ENCODE measurements around the gene MYADML2.
A peak's percentile ranks its signal among the peaks of the same experiment; 100 is the strongest.
"Not testable (repeated sequence)": the region's sequence is repeated elsewhere in the genome, so short reads cannot be mapped to it uniquely, and the experiment has no call there.

MYADML2 gene

DNA sequence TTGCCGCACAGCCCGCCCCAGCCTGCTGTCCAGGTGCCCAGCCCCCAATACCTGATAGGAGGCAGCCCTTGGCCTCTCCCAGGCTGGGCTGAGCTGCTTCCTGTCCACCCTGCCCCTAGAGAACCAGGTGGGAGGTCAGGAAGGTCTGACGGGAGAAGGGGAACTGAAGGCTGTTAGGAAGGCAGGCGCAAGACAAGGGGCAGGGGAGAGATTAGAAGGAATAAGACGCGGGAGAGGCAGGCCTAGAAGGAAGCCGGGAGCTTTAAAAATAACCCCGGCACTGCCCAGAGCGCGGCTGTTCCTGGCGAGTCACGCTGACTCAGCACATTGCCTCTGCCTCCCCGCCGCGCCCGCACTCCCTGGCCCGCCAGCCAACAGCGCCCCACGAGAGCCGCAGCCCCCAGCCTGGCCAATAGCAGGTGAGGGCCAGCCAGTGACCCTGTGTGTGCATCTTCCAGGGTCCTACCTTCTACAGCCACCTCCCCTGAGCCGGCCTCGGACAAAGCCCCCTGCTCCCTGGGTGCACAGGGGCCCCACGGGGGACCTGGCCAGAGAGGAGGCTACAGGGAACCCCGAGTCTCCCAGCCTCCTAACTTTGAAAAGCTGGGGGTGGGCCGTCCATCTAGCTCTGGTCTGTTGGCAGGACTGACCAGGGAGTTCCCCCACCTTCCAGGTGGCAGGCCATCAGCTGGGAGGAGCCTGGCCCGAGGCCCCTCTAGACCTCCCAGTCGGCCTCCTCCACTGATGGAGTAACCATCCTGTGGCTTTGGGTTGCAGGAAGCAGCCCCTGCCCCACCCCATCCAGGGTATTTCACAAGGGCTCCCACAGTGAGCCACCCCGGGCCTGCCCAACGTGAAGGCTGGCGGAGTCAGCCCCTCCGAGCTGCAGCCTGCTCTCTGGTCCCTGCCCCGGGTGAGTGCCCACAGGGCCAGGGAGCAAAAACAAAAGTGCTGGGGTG lies 23.5 kb downstream of the MYADML2 start:
- DNase-seq, result no peak

DNA sequence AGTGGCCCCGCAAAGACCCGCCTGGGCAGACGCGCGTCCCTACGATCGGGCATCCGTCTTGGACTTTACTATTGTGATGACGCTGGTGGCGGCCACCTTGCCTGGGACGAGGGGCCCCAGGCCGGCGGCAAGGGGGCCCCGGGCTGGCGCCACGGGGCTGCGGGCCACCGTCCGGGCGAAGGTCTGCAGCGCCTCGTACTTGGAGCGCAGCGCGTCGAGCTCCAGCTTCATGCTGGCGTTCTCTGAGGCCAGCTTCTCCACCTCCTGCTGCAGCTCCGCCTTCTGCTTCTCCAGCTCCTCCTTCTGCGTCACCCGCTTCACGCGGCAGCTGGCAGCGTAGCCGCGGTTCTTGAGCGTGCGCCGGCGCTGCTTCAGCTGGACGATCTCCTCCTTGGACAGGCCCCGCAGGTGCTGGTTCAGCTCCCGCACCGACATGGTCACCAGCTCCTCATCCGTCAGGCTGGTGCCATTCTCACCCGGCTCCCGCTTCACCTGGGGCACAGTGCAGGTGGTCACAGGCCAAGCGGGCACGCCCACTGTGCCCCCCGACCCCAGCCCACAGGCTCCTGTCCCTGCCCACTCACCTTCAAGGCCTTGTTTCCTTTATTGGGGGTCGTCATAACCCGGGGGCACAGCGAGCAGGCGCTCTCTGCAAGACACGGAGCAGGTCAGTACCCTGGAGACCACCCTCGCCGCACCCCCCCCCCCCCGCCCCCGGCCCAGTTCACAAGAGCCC lies 24.3 kb downstream of the MYADML2 start:
- no peak for DNase-seq

- no peak for DNase-seq
Measured at GRCh38 chr17:81921996-81922565, 25.0 kb downstream of the MYADML2 start.

DNA sequence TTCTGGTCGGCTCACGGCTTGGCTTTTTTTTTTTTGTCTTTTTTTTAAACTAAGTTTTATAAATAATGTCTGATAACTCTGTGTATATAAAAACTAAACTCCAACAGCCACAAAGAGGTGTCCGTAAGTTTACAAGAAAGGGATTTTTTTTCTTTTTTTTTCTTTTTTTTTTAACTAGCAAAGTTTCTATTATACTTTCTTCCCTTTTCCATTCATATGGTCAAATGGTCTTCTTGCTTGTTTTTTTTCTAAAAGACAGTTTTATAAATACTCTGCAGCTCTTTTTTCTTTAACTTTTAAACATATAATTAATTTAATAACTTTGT lies 25.5 kb downstream of the MYADML2 start:
- DNase-seq, result no peak

GRCh38 chr17:81920612-81921536 lies 26.2 kb downstream of the MYADML2 start:
- DNase-seq, result no peak

GRCh38 chr17:81918832-81919545 lies 28.0 kb downstream of the MYADML2 start:
- DNase-seq, result no peak

DNA sequence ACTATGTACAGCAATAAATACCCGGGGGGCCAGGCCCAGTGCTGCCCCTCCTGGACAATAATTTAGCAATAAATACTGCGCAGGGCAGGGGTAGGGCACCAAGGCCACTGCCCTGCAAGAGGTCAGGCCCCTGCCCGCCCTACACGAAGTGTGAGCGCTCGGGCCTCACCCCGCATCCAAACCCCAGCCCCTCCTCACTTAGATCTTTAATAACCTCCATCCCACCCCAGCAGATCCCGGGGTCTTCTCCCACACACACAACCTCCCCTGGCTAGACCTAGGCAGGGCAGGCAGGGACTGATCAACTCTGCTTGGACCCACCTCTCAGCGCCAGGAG lies 28.7 kb downstream of the MYADML2 start:
- not testable (repeated sequence) for DNase-seq

GRCh38 chr17:81917565-81918332 lies 29.3 kb downstream of the MYADML2 start, which contains the start of gene SIRT7:
Gene SIRT7 (minus strand): TSS chr17:81918176. CDS start chr17:81918131, 45 bp downstream.
- peak; percentile 9 for DNase-seq

DNA sequence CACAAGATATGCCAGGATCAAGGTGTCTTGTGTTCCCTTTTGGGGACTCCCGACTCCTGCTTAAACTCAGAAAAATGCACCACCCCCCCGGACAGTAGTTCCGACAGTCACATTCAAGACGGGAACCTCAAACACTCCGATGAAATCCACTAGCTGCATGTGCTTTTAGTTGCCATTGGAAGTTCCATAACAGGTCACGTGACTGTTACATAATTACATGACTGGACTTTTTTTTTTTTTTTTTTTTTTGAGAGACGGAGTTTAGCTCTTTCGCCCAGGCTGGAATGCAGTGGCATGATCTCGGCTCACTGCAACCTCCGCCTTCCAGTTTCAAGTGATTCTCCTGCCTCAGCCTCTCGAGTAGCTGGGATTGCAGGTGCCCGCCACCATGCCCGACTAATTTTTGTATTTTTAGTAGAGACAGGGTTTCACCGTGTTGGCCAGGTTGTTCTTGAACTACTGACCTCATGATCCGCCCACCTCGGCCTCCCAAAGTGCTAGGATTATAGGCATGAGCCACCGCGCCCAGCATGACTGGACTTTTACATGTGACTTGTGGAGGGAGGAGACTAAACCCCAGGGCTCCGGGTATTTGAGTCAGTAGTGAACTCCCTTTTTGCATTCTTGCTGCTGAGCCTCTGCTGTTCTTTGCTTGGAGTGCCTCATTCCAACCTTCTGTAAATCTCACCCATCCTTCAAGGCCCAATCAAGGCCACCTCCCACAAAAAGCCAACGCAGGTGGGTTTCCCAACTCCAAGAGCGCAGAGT lies 30.6 kb downstream of the MYADML2 start:
- DNase-seq, result no peak

- DNase-seq, result no peak
Measured at GRCh38 chr17:81915331-81915730, 31.7 kb downstream of the MYADML2 start.

DNA sequence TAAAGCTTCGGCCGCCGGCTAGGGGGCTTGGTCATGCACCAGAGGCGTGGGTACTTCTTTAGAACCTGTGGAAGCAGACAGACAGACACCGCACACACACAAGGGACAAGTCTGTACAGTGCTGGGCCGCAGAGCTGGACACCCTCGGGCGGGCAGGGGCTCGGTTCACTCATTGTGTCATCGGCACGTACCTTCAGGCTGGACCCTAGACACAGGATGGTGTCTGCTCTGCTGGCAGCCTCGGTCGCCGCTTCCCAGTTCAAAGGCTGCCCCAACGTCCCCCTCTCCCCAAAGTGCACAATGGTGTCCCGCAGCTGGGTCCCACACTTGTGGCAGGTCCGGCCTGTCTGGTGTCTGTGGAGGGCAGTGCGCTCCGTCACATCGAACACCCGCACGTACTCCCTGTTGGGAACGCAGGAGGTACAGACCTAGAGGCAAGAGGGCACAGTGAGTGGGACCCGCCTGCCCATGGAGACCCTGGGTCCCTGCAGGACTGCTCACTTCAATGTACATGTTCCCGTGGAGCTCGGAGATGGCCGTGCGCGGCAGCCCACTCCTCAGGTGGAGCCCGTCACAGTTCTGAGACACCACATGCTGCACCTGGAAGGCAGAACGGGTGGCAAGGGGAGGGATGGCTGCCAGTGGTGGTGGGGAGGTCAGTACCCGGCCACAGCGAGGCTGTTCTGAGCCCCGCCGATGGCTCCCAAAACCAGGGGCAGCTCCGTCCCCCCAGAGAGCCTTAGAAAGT lies 32.8 kb downstream of the MYADML2 start:
- no peak for DNase-seq

DNA sequence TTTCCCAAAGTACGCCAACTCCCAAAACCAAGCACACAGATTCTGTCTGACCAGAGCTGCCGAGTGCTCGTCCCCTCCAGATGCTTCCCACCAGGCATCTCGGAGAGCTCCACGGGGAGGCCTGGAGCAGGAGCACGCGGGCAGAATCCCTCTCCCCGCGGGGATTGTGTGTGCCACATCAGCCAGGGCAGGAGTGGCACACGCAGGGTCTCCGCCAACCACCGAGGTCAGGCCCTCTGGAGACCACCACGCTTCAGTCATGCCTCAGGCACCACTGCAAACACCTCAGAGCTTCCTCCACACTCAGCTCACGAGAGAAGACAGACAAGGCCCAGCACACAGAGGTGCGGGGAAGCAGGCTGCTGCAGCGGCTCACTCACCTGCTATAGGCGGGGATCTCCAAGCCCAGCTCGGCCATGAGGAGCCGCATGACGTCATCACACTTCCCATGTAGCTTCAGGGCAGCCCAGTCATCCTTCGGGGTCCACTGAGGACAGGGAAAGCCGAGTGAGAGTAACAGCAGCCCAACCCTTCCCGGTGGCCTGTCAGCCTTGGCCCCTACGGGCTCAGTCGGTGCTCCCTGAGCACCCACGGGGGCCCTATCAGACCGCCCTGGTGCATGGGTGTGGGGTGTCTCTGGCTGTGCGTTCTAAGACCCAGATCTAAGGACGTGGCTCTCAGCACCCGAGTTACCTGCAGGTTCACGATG lies 33.5 kb downstream of the MYADML2 start:
- no peak for DNase-seq

GRCh38 chr17:81912441-81913309 lies 34.4 kb downstream of the MYADML2 start:
- no peak for DNase-seq

DNA sequence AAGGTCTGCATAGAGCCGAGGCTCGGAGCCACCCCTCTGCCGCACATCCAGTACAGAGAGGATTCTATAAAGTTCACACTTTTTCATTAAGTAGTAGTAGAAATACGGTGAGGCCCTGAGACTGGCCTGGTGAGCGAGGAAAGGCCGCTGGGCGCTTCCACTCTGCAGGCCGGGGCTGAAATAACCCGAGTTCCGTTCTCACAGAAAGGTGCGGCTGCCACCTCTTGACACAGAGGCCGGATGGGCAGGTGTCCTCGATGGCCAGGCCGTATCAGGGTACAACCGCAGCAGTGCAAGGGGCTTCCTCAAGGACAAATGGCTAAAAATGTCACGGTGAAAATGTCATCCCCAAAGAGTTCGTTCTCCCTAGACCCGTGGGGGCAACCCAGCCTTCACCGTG lies 35.1 kb downstream of the MYADML2 start:
- DNase-seq, result no peak

DNA sequence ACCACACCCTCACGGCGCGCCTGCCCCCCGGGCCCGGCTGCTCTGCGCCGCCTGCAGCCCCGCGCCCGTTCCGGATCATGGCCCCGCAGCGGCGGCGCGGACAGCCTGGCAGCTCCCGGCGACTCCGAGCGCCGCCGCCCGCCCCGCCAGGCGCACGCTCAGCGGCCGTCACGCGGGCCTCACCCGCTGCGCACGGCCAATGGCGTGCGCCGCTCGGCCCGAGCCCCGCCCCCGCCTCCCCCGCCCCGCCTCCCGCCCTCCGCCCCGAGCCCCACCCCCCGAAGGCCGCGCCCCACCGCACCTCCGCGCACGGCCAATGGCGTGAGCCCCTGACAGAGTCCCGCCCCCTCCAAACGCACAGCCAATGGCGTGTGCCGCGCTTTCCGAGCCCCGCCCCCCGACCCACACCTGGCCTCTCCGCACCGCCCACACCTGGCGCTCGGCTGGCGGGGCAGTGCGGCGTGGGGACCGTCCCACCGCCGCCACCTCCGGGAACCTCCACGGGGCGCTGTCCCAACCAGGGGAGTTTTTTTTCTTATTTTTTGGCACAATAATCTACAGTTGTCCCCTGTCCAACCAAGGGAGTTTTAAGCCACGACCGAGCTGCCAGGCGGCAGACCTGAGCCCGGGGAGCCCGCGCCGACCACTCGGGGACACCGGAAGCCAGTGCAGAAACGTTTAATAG lies 35.6 kb downstream of the MYADML2 start, which contains the start of gene PCYT2:
PCYT2 (minus strand) TSS at position 123 of the 685 bp plus-strand sequence; CDS start at position 79, 44 bp downstream.
- DNase-seq, result peak; percentile 34

GRCh38 chr17:81910840-81911276 lies 36.2 kb downstream of the MYADML2 start:
- no peak for DNase-seq

Data from NCI-H187 treated with DMSO at 0.1 percent for 48 hours (cell line).